Measurements from ENCODE around the gene OPCML.

GRCh38 chr11:133508468-133508867, 23.8 kb downstream of the OPCML start:
- TF ChIP-seq CTCF (IDR thresholded peaks at IDR 0.05; ENCODE audit: insufficient read depth, low read length), result no peak
- TF ChIP-seq POLR2AphosphoS5 (IDR thresholded peaks at IDR 0.05; ENCODE audit: low read depth), result no peak
- TF ChIP-seq, protein P1, sequence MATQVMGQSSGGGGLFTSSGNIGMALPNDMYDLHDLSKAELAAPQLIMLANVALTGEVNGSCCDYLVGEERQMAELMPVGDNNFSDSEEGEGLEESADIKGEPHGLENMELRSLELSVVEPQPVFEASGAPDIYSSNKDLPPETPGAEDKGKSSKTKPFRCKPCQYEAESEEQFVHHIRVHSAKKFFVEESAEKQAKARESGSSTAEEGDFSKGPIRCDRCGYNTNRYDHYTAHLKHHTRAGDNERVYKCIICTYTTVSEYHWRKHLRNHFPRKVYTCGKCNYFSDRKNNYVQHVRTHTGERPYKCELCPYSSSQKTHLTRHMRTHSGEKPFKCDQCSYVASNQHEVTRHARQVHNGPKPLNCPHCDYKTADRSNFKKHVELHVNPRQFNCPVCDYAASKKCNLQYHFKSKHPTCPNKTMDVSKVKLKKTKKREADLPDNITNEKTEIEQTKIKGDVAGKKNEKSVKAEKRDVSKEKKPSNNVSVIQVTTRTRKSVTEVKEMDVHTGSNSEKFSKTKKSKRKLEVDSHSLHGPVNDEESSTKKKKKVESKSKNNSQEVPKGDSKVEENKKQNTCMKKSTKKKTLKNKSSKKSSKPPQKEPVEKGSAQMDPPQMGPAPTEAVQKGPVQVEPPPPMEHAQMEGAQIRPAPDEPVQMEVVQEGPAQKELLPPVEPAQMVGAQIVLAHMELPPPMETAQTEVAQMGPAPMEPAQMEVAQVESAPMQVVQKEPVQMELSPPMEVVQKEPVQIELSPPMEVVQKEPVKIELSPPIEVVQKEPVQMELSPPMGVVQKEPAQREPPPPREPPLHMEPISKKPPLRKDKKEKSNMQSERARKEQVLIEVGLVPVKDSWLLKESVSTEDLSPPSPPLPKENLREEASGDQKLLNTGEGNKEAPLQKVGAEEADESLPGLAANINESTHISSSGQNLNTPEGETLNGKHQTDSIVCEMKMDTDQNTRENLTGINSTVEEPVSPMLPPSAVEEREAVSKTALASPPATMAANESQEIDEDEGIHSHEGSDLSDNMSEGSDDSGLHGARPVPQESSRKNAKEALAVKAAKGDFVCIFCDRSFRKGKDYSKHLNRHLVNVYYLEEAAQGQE (IDR thresholded peaks at IDR 0.05; ENCODE audit: insufficient replicate concordance, low read depth), result no peak
- TF ChIP-seq SPI1 (IDR thresholded peaks at IDR 0.05; ENCODE audit: borderline replicate concordance, low read depth), result no peak

Measured in HL-60 (cell line).